ENCODE data around the gene UQCR10.

GRCh38 chr22:29815580-29815979 lies 48.4 kb downstream of the UQCR10 start:
- TF ChIP-seq CTCF (IDR thresholded peaks at IDR 0.05; ENCODE audit: low read depth, low read length, poor library complexity, severe bottlenecking) = no peak
- TF ChIP-seq EZH2phosphoT487 (IDR thresholded peaks at IDR 0.05; ENCODE audit: borderline replicate concordance, low read length) = no peak
